Stimulated activated CD4-positive, alpha-beta T cell treated with anti-CD3 and anti-CD28 coated beads, Interleukin-2, amount 100 ng/mL, for 4 hours (primary cell): Measurements from ENCODE around the gene LCN12.

Experiments
- DNase-seq: peaks from one replicate; pipeline ENCODE4 v3.0.0-alpha.2; 2020; ENCODE audit warnings: low read depth

LCN12 gene

GRCh38 chr9:136927343-136928271 is 24.5 kb upstream of the LCN12 start:
- DNase-seq: no peak

GRCh38 chr9:136928591-136928990 is 23.5 kb upstream of the LCN12 start:
- no peak for DNase-seq

GRCh38 chr9:136930014-136930413 is 22.1 kb upstream of the LCN12 start:
- no peak for DNase-seq

- no peak for DNase-seq
Measured at GRCh38 chr9:136931611-136932130, 20.4 kb upstream of the LCN12 start.

GRCh38 chr9:136934277-136934676 is 17.8 kb upstream of the LCN12 start:
- no peak for DNase-seq

GRCh38 chr9:136935651-136936050 is 16.4 kb upstream of the LCN12 start:
- DNase-seq: no peak

GRCh38 chr9:136936645-136937170 is 15.4 kb upstream of the LCN12 start:
- DNase-seq: no peak

GRCh38 chr9:136937186-136938001 is 14.7 kb upstream of the LCN12 start:
- DNase-seq: no peak

GRCh38 chr9:136939431-136939995 is 12.6 kb upstream of the LCN12 start:
- no peak for DNase-seq

GRCh38 chr9:136939996-136940525 is 12.0 kb upstream of the LCN12 start:
- DNase-seq: no peak

- DNase-seq: no peak
Measured at GRCh38 chr9:136940526-136941230, 11.4 kb upstream of the LCN12 start.

GRCh38 chr9:136941231-136942111 is 10.6 kb upstream of the LCN12 start:
- DNase-seq: no peak

- no peak for DNase-seq
Measured at GRCh38 chr9:136942112-136942880, 9.8 kb upstream of the LCN12 start.

GRCh38 chr9:136942881-136943230 is 9.2 kb upstream of the LCN12 start:
- no peak for DNase-seq

- DNase-seq: no peak
Measured at GRCh38 chr9:136943291-136944211, 8.5 kb upstream of the LCN12 start.

- DNase-seq: no peak
Measured at GRCh38 chr9:136944212-136944518, 7.9 kb upstream of the LCN12 start.

GRCh38 chr9:136944519-136945332 is 7.3 kb upstream of the LCN12 start, which contains the start of the genes C8G and FBXW5:
C8G (plus strand) TSS chr9:136945243; CDS start chr9:136945321, 78 bp downstream.
FBXW5 (minus strand) TSS chr9:136944738; CDS start chr9:136944083, 655 bp downstream.
- DNase-seq: peak; percentile 91
